Measurements from ENCODE around the gene TRIM38.
"Not testable (repeated sequence)": the region's sequence is repeated elsewhere in the genome, so short reads cannot be mapped to it uniquely, and the experiment has no call there.

Gene TRIM38, protein sequence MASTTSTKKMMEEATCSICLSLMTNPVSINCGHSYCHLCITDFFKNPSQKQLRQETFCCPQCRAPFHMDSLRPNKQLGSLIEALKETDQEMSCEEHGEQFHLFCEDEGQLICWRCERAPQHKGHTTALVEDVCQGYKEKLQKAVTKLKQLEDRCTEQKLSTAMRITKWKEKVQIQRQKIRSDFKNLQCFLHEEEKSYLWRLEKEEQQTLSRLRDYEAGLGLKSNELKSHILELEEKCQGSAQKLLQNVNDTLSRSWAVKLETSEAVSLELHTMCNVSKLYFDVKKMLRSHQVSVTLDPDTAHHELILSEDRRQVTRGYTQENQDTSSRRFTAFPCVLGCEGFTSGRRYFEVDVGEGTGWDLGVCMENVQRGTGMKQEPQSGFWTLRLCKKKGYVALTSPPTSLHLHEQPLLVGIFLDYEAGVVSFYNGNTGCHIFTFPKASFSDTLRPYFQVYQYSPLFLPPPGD

DNA sequence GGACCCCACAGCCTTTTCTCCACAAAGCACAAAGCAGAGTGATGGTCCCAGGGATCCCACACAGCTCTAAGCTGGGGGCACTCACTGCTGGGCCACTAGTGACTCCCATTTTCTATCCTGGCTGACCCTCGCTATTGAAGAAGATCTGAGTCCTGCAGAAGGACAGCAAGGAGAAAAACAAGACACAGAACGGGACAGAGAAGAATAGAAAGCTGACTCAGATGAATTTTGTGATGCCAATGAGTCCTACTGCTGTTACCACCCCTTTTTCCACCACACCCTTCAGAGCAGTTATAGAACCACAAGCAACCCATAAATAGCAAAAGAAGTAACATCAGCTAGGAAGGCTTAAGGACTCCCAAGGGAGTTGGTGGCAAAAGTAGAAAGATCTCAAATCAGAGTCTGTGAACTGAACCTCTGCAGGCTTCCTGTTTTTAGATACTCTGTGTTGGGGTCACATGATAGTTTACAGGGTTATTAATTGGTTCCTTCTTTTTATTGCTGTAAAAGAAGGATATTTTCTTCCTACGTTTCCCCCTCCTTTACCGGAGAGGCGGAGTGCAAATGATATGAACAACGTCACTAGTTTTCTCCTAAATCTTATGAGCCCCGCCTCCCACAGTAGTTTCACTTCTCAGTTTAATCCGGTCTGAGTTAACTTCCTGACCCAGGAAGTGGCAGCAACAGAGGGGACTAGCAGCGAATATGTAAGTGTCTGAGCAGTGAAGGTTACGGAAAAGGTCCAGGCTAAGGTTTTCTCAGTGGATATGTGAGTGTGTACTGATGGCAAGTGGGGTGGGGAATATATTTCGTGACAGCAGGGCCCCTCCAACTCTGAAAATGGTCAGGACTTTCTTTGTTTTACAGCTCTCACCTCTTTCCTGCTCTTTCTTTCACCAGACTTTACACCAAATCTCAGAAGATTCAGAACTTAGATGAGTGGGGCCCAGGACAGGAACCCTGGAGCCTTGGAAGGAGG is at the start of gene TRIM38:
Gene TRIM38 (plus strand): TSS at position 654 of the 979 bp plus-strand sequence. CDS start 3,721 bp downstream, outside the sequence.
- peak; percentile 52 for DNase-seq (ENCODE audit: low spot score)

DNA sequence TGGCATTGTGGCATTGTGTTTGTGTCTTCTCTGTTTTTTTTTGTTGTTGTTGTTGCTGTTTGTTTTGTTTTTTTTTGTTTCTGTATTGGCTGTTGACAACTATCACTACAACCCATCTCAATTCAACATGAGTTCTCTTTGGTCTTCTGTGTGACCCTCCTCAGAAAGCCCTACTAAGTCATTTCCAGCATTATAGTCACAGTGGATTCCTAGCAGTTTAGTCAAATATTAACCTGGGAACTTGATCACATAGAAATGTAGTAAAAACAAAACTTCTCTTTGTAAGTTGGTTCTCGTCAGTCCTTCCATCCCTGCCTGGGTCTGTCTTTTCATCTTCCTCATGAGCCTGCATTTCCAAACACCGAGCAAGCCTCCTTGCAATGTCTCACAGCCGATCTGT is 48.9 kb upstream of the TRIM38 start:
- no peak for DNase-seq (ENCODE audit: low spot score)

DNA sequence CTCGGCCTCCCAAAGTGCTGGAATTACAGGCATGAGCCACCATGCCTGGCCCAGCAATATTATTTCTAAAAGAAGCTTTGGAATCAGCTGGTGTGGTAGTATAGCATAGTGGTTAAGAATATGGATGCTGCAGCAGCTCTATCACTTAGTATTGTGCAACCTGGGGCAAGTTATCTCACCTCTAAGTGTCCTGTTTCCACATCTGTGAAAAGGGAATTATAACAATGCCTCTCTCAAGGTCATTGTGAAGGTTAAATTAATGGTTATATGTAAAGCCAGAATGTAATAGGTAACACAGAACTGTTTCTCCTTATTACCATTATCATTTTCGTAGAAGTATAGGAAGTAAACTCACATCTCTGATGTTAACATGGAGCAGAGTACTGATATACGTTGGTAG is 46.3 kb upstream of the TRIM38 start:
- DNase-seq (ENCODE audit: low spot score), result no peak

DNA sequence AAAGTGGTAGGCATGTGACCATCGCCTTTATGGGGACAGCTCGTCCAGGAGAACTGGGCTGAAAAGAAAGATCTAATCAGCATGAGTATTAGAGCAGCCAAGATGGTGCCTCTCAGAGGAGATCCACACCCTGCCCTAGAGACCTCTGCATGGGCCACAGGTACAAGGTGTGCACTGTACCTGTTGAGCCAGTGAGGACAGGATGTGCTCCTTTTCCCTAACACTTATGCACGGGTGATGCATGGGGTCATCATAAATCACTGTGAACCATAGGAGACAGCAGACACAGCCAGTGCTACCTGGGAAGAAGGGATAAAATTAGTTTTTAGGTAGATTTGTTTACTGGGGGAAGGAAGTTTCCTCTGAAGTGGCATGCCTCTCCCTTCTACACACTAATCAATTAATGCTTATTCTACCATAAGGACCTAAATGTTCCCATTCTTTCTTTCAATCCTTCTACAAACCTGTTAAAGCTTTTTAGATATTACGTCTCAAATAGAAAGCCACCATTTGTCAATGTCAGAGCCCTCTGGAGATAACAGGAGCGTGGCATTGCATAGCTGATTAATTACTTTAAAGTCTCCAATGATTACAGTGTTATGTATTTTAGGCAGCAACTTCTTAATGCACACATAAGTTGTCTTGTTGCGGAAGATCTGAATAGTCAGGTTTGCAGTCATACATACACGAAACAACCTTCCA is 45.7 kb upstream of the TRIM38 start:
- DNase-seq (ENCODE audit: low spot score), result no peak

DNA sequence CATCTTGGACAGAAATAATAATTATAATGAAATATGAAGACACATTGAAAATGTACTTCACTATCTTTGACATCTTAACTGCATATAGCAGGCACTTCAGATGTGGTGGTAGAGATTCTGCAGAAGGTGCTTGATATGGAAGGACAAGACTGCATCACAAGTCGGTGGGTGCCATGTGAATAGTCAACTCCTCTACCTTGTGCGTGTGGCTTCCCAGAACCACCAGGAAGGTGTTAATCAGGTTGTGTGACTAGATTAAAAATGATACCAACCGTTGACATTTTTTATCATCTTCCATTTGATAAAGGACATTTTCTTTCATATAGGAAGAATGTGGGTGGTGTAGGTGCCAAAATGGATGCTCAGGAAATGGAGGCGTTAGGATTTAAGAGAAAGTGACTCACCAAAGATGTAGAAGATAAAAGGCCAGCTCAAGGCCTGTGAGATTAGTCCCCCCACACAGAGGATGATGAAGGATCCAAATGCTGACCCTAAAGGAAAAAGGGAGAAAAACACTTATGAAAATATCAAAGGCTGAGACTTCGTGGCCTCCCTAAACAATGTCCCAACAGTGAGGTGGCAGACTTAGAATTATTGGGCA is 44.4 kb upstream of the TRIM38 start:
- no peak for DNase-seq (ENCODE audit: low spot score)

DNA sequence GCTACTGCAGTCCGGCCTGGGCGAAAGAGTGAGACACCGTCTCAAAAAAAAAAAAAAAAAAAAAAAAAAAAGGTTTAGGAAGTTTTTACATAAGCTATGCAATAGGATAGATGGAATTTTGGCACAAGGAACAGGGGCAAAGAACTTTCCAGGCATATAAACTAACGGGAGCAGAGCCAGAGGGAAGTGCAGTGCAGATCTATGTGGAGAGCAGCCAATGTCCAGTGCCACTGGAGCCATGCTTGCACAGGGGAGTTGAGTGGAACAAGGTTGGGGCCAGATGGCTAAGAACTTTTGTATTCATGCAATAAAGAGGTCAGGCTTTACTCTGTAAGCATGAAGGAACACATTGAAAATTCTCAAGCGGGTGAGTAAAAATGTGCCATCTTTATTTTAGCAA is 42.9 kb upstream of the TRIM38 start:
- DNase-seq (ENCODE audit: low spot score), result no peak

DNA sequence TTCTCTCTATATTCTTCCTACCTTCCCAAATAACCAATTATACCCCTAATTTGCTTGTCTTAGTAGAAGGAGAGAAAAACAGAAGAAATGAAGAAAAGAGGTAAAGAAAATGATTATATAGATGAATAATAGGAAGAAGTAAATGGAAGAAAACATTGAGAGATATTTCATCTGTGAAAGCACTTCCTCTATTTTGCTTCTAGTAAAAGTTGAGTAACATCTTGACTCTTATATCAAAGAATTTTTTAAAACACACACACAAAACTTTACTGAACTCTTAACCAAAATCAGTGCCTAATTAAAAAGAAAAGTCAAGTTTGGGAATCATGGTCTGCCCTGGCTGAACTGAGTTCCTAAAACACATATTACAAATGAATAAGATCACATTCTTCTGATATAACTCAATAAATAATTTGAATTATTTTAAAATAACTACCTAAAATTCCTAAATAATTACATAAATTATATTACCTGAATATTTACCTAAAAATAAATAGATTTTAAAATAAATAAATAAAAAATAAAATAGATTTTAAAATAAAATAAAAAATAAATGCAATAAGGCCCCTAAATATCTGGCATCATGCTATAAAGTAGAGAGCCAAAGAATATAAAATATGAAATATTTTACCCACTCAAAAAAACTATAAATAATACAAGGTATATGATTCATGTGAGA is 40.9 kb upstream of the TRIM38 start:
- no peak for DNase-seq (ENCODE audit: low spot score)

DNA sequence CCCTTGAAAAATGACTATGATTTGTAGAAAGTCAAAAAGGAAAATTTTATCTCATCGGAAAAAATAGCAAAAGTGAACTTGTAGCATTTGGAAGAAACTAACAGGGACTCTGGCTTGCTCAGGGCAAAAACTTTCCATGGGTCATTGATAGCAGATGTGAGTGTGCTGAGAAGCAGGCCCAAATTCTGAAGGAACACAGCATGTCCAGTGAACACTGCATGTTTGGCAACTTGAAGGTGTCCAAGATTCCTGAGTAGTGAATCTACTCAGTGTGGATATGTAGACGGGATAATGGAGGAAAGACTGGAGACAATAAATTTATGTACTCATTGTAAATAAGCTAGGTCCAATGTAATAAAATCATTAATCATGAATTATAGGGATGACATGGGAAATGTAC is 40.3 kb upstream of the TRIM38 start:
- no peak for DNase-seq (ENCODE audit: low spot score)

DNA sequence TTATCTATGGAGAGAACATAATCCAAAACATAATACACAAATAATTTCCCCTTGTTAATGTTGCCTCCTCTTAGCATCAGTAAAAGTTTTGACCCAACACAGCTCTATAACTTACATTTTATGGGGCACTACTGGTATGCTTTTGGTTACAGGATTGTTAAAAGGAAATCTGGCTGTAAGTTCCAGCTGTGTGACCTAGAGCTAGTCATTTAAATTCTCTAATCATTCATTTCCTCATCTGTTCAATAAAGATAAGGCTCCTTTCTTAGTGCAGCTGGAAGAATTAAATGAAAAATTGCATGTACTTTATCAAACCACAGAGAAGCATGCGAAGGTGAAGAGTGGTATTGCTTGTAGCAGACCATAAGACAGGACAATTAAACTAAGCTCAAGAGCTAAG is 36.7 kb upstream of the TRIM38 start:
- DNase-seq (ENCODE audit: low spot score), result no peak

DNA sequence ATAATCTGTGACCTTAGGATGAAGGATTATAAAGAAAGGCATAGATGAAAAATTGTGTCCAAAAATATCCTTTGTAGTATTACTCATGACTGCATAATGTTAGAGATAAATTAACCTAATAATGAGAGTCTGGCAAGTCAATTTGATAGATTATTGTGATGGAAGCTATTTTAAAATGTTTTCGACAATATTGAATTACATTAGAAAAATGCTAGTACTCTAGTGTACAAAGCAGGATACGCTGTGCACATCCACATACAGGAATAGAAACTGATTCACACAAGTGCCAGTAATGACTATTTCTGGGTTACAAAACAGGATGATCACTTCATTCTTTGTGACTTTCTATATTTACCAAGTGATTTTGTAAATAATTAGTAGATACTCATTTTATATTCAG is 35.4 kb upstream of the TRIM38 start:
- DNase-seq (ENCODE audit: low spot score), result no peak

DNA sequence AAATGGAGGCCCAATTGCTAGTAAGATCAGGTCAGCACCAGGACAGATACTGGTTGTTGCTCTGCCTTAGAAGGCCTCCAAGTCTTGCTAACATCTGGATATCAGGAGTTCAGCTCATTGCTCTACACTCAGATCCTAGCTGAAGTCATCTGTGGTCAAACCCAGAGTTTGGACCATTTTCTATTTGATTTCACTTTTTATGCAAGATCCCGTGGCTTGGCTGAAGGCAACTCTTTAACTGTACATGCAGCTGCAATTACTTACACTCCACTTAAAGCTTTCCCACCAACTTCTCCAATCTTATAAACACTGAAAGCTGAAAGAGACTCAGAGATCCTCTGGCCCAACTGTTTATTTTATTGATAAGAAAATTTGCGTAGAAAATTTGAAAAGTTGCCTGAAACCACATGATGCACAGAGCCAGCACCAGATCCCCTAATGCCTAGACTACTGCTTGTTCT is 34.8 kb upstream of the TRIM38 start:
- no peak for DNase-seq (ENCODE audit: low spot score)

DNA sequence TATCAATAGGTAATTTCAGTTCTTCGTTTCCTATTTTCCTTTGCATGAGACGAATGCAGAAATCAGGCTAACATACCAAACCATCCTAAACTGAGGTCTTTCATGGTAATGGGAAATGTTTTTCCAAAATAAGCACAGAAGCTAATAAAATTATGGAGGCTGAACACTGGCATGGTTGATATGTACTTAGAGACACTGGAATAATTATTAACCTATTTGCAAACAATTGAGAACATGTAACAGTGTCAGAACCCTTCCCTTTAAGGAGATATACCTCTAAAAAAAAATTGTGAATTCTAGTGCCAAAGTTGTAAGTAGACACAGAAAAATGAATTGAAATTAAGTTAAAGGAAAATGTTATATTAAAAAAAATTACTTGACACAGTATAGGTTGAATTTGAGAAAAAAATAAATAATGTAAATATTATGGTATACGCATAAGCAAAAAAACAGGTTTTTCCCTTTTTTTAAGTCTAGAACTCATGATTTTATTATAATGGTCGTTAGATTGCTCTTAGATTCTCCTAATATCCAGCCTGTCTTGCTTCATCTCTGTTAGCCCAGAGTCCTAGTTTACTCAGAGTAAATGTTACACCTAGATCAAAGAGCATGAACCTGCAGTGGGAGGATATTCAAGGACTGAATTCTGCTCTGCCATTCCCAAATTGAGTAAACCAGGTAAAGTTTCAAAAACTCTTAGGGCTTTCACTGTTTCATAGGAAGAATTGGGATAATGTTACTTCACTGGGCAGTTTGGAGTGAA is 33.9 kb upstream of the TRIM38 start:
- no peak for DNase-seq (ENCODE audit: low spot score)

DNA sequence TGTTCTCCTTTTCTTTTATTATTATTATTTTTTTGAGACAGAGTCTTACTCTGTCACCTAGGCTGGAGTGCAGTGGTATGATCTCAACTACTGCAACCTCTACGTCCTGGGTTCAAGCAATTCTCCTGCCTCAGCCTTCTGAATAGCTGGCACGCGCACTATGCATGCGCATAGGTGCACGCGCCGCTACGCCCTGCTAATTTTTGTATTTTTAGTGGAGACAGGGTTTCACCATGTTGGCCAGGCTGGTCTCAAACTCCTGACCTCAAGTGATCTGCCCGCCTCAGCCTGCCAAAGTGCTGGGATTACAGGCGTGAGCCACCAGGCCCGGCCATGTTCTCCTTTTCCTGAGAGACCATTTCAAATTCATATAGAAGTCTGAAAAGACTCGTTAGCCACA is 32.8 kb upstream of the TRIM38 start:
- not testable (repeated sequence) for DNase-seq (ENCODE audit: low spot score)

DNA sequence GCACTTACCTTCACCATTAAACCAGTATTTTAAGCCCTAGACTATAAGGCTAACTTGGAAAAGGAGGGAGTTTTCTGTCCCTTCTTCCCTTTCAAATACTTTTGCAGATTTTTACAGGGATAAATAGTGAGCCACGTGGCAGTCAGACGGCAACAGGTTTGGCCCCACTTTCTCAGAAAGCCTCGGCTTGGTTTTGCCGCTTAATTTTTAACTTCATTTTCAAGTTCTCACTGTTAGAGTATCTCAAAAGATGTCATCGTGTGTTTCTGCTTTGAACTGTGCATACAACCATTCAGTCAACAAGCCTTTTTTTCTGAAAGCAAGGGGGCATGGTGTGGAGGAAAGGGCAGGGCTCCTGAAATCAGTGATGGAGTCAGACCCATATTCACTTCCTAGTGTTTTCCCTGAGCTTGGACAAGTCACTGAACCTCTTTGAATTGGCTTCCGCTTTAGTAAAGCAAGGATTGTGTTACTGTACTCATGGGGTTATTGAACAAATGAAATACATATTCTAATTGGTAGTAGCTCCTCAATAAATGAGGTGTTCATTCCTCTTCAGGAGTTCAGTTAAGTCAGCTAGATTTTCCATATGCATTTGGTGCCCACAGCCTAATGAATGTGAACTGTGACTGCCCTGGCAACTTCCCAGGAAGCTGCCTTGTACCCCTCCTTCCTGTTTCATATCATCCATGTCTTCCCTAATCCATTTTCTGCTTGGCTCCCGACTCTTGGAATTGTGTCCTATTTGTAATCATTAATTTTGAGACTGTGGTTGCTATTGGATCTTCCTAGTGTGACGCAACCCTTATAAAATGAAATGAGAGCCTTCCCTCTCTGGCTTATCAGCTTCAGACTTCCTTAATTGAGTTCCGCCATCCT is 31.8 kb upstream of the TRIM38 start, which contains the start of gene SLC17A2:
Gene SLC17A2 (minus strand): TSS at position 160 of the 879 bp plus-strand sequence. CDS start 4,895 bp downstream, outside the sequence.
- DNase-seq (ENCODE audit: low spot score), result no peak

DNA sequence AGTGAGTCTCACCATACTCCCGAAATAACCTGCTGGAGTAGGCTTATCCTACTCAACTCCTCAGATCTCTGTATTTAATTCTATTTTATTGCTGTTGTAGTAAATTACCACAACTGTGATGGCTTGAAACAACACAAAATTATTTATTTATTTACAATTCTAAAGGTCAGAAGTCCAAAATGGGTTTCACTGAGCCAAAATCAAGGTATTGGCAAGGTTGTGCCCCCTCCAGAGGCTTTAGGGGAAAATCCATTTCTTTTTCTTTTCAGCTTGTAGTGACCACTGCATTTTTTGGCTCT is 31.2 kb upstream of the TRIM38 start:
- no peak for DNase-seq (ENCODE audit: low spot score)

DNA sequence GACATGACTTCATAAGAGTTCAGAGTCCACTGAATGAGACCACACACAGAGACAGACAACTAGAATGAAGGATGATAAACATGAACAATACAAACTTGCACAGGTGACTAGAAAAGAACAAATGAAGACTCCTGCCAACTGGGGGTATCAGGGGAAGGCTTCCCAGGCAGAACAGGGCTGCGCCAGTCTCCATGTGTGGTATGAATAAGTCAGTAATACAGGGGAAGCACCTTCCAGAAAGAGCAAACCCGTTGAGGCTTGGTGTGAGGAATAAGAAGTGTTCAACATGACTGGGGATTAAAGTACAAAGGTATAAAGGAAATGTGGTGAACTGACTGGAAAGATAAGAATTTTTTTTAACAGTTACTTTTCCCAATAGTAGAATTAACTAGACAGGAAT is 28.4 kb upstream of the TRIM38 start:
- DNase-seq (ENCODE audit: low spot score), result no peak

DNA sequence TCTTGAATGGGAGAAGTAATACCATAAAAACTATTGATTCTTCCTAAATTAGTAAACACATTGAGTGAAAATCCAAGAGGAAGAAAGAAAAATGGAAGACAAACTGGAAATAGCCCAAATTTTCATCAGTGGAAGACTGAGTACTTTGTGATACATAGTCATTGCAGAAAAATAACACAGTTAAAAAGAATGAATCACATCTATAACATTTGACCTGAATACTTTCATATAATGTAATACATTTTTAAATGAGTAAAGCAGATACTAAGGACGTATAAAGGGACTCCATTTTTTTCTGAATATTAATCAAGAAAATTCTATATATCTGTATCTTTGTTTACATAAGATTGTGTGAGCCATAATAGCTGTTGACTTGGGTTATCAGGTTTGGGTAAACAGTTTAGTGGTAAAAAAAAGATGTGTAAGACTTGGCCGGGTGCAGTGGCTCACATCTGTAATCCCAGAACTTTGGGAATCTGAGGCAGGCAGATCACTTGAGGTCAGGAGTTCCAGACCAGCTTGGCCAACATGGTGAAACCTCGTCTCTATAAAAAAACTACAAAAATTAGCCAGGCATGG is 27.8 kb upstream of the TRIM38 start:
- no peak for DNase-seq (ENCODE audit: low spot score)

DNA sequence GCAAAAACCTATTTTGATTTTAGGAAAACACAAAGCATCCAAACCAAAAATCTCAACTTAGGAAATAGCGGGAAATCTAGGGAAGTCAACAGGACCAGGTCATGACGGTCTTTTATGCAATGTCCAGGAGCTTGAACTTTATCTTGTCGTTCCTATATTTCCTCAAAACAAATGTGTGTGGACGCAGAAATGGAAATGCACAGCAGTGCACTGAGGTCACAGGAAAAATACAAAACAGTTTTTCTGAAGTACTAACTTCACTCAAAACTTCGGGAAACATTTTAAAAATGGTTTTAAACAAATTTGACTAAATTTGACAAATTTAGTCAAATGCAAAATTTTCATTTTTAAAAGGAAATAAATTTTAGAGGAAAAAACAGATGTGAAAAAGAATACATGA is 26.6 kb upstream of the TRIM38 start:
- DNase-seq (ENCODE audit: low spot score), result no peak

DNA sequence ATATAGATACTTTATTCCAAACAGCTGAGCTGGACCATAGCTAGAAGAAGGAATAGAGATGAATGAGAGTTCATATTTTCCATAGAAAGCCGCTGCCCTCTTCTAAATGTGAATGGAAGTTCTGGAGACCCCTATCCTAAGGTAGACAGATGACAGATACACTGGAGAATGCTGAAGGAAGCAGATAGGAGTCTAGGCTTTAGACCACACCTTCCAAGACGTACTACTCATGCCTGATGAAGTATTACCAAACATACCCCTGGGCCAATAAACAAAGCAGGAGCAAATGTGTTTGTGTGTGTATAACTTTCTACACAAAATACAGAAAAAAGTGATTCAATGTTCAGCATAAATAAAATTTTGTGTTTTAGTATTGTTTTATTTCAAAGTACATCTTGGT is 23.0 kb upstream of the TRIM38 start:
- no peak for DNase-seq (ENCODE audit: low spot score)
